H1 (cell line): ENCODE results near the gene SPINK5. TPM values are rescaled to one million over a fixed set of nuclear protein-coding genes. Genes with fewer than 3 reads are reported as not detected.

Source experiments
- CTCF ChIA-PET: fragments of 300-600 bp; sonication (Branson Sonifier 250); formaldehyde crosslinking; loops from one replicate; lab custom pipeline; 2021; ENCODE audit not compliant: partially characterized antibody; lab: Charles Lee
- POLR2A ChIA-PET: fragments of 300-600 bp; sonication (Branson Sonifier 250); formaldehyde crosslinking; loops from one replicate; lab custom pipeline; 2021; ENCODE audit warnings: inconsistent platforms; ENCODE audit not compliant: partially characterized antibody; lab: Charles Lee
- DNase-seq, 2 experiments: peaks; one replicate each; pipeline versions ENCODE4 v3.0.0 to v3.0.0-alpha.2; 2010 to 2022; ENCODE audit warnings: low spot score in 2 of 2, low read depth in 1 of 2, mixed read lengths in 1 of 2
- FAIRE-seq: peaks from 2 replicates; lab custom pipeline; 2011; peaks lifted over from hg19 to GRCh38; lab: Jason Lieb, UNC
- H2AFZ ChIP-seq: 2 replicates; pipeline ENCODE4 v1.8.1; 2012; ENCODE audit warnings: low read length, inconsistent platforms
- H2AK5ac ChIP-seq: 2 replicates; pipeline ENCODE4 v1.6.1; 2013; ENCODE audit warnings: low read depth, low read length
- H2BK120ac ChIP-seq: replicated peaks from 2 replicates; pipeline ENCODE3; 2013; ENCODE audit warnings: low read depth, low read length, inconsistent platforms
- H2BK12ac ChIP-seq: 2 replicates; pipeline ENCODE4 v1.6.1; 2013; ENCODE audit warnings: low read depth, low read length
- H2BK15ac ChIP-seq: 2 replicates; pipeline ENCODE4 v1.6.1; 2013; ENCODE audit warnings: low read length
- H2BK20ac ChIP-seq: 2 replicates; pipeline ENCODE4 v1.6.1; 2013; ENCODE audit warnings: low read length
- H2BK5ac ChIP-seq: 2 replicates; pipeline ENCODE4 v1.6.1; 2013; ENCODE audit warnings: low read depth, low read length
- H3K14ac ChIP-seq: 2 replicates; pipeline ENCODE4 v1.6.1; 2013; ENCODE audit warnings: inconsistent platforms; ENCODE audit not compliant: insufficient read length
- H3K18ac ChIP-seq: 2 replicates; pipeline ENCODE4 v1.6.1; 2013; ENCODE audit warnings: low read length; ENCODE audit errors: extremely low read depth
- H3K23ac ChIP-seq: 2 replicates; pipeline ENCODE4 v1.6.1; 2013; ENCODE audit warnings: inconsistent platforms; ENCODE audit not compliant: insufficient read length
- H3K23me2 ChIP-seq: 2 replicates; pipeline ENCODE4 v1.6.1; 2013; ENCODE audit warnings: low read depth, low read length
- H3K27ac ChIP-seq: 2 replicates; pipeline ENCODE4 v1.6.1; 2011; ENCODE audit warnings: low read depth, low read length, inconsistent platforms
- H3K27me3 ChIP-seq, 4 experiments: replicated peaks in 1 of 4; 1 replicate in 1 of 4; 2 replicates in 3 of 4; pipeline versions ENCODE4 v1.6.1 to v1.8.1; 2011 to 2013; ENCODE audit warnings: low read length in 3 of 4, mild to moderate bottlenecking in 3 of 4, inconsistent platforms in 2 of 4, mixed read lengths in 2 of 4, moderate library complexity in 1 of 4; ENCODE audit not compliant: control insufficient read depth in 3 of 4, insufficient read depth in 3 of 4; ENCODE audit errors: extremely low read depth in 1 of 4
- H3K36me3 ChIP-seq, 4 experiments: 2 replicates each; pipeline versions ENCODE4 v1.6.1 to v1.8.1; 2011 to 2013; ENCODE audit warnings: mild to moderate bottlenecking in 4 of 4, low read length in 3 of 4, moderate library complexity in 2 of 4, control low read depth in 1 of 4, inconsistent platforms in 1 of 4; ENCODE audit not compliant: insufficient read depth in 4 of 4, control insufficient read depth in 2 of 4
- H3K4ac ChIP-seq: replicated peaks from 2 replicates; pipeline ENCODE3; 2013; ENCODE audit warnings: low read length, low read depth, mixed read lengths, inconsistent platforms; ENCODE audit not compliant: insufficient read length
- H3K4me1 ChIP-seq, 4 experiments: replicated peaks in 1 of 4; 1 replicate in 1 of 4; 2 replicates in 3 of 4; pipeline versions ENCODE4 v1.6.1 to v1.8.1; 2011 to 2013; ENCODE audit warnings: low read length in 3 of 4, inconsistent platforms in 2 of 4, mixed read lengths in 1 of 4; ENCODE audit not compliant: insufficient read depth in 4 of 4, control insufficient read depth in 3 of 4
- H3K4me2 ChIP-seq, 2 experiments: 2 replicates each; pipeline versions ENCODE4 v1.6.1 to v1.8.1; 2011 to 2013; ENCODE audit warnings: low read depth in 2 of 2, low read length in 2 of 2, control low read depth in 1 of 2, inconsistent platforms in 1 of 2, mild to moderate bottlenecking in 1 of 2; ENCODE audit not compliant: insufficient read depth in 1 of 2
- H3K4me3 ChIP-seq, 4 experiments: fragments of 200-600, 300-600 bp in 1 of 4; sonication (generic), shearing (Covaris generic), sonication (Bioruptor Twin) in 1 of 4; 2 replicates each; pipeline versions ENCODE4 v1.5.1 to v1.8.1; 2011 to 2016; ENCODE audit warnings: low read length in 4 of 4, low read depth in 3 of 4, control low read depth in 2 of 4, inconsistent platforms in 2 of 4, mild to moderate bottlenecking in 2 of 4, mixed read lengths in 1 of 4, moderate library complexity in 1 of 4; ENCODE audit not compliant: insufficient read depth in 2 of 4; ENCODE audit errors: extremely low read depth in 1 of 4
- H3K56ac ChIP-seq: replicated peaks from 2 replicates; pipeline ENCODE3; 2013; ENCODE audit warnings: low read depth, mild to moderate bottlenecking, mixed read lengths, low read length, inconsistent platforms; ENCODE audit not compliant: insufficient read length
- H3K79me1 ChIP-seq: 2 replicates; pipeline ENCODE4 v1.6.1; 2013; ENCODE audit warnings: low read depth, low read length, control low read depth
- H3K79me2 ChIP-seq, 2 experiments: 2 replicates each; pipeline versions ENCODE4 v1.6.1 to v1.8.1; 2012 to 2013; ENCODE audit warnings: low read length in 2 of 2, mild to moderate bottlenecking in 2 of 2, inconsistent platforms in 1 of 2; ENCODE audit not compliant: insufficient read depth in 2 of 2, control insufficient read depth in 1 of 2
- H3K9ac ChIP-seq, 4 experiments: replicated peaks in 1 of 4; 1 replicate in 1 of 4; 2 replicates in 3 of 4; pipeline versions ENCODE4 v1.6.1 to v1.8.1; 2011 to 2013; ENCODE audit warnings: low read depth in 3 of 4, low read length in 3 of 4, control low read depth in 2 of 4, mild to moderate bottlenecking in 2 of 4, moderate library complexity in 2 of 4, inconsistent platforms in 1 of 4; ENCODE audit errors: extremely low read depth in 1 of 4
- H3K9me3 ChIP-seq, 2 experiments: 2 replicates each; pipeline versions ENCODE4 v1.6.1 to v1.8.1; 2012 to 2013; ENCODE audit warnings: mild to moderate bottlenecking in 2 of 2, moderate library complexity in 2 of 2, control low read depth in 1 of 2, inconsistent platforms in 1 of 2, low read depth in 1 of 2, low read length in 1 of 2, mixed read lengths in 1 of 2; ENCODE audit not compliant: insufficient read depth in 2 of 2
- H4K20me1 ChIP-seq, 2 experiments: replicated peaks in 1 of 2; 2 replicates each; pipeline versions ENCODE3 to v1.8.1; 2011 to 2013; ENCODE audit warnings: inconsistent platforms in 2 of 2, low read length in 2 of 2, mild to moderate bottlenecking in 1 of 2; ENCODE audit not compliant: insufficient read depth in 2 of 2, control insufficient read depth in 1 of 2
- H4K5ac ChIP-seq: 2 replicates; pipeline ENCODE4 v1.6.1; 2013; ENCODE audit warnings: low read length, low read depth, mixed read lengths, inconsistent platforms; ENCODE audit not compliant: insufficient read length
- H4K8ac ChIP-seq: 2 replicates; pipeline ENCODE4 v1.8.0; 2013; ENCODE audit warnings: mild to moderate bottlenecking, moderate library complexity, low read length, inconsistent platforms; ENCODE audit not compliant: insufficient read depth; ENCODE audit errors: extremely low read depth
- H4K91ac ChIP-seq: replicated peaks from 2 replicates; pipeline ENCODE3; 2013; ENCODE audit warnings: low read length, mixed read lengths, inconsistent platforms; ENCODE audit not compliant: insufficient read length
- BACH1 ChIP-seq: IDR thresholded peaks from 2 replicates; pipeline ENCODE4 v1.6.1; 2012; ENCODE audit warnings: low read length, improper control_type of control experiment
- CHD2 ChIP-seq: IDR thresholded peaks from 2 replicates; pipeline ENCODE4 v1.6.1; 2012; ENCODE audit warnings: low read length, improper control_type of control experiment
- EZH2 ChIP-seq: fragments of 200-600 bp; sonication (generic); IDR thresholded peaks from 2 replicates; pipeline ENCODE4 v1.7.1; 2012; ENCODE audit warnings: low read depth, mild to moderate bottlenecking, moderate library complexity, low read length, inconsistent platforms; ENCODE audit not compliant: severe bottlenecking
- FOSL1 ChIP-seq: IDR thresholded peaks from 2 replicates; pipeline ENCODE4 v1.6.1; 2011; ENCODE audit warnings: mild to moderate bottlenecking, low read depth, low read length, moderate library complexity; ENCODE audit not compliant: insufficient read depth
- GTF2F1 ChIP-seq: IDR thresholded peaks from 2 replicates; pipeline ENCODE4 v1.6.1; 2012; ENCODE audit warnings: low read depth, low read length, improper control_type of control experiment, borderline replicate concordance
- HDAC2 ChIP-seq, 2 experiments: fragments of 300-600 bp in 1 of 2; sonication (generic) in 1 of 2; IDR thresholded peaks; 2 replicates each; pipeline ENCODE4 v1.6.1; 2011 to 2012; ENCODE audit warnings: low read depth in 2 of 2, low read length in 2 of 2, mild to moderate bottlenecking in 2 of 2, moderate library complexity in 2 of 2, borderline replicate concordance in 1 of 2, inconsistent platforms in 1 of 2
- JUND ChIP-seq: IDR thresholded peaks from 2 replicates; pipeline ENCODE4 v1.6.1; 2011; ENCODE audit warnings: mild to moderate bottlenecking, improper control_type of control experiment, low read length
- NANOG ChIP-seq: IDR thresholded peaks from 2 replicates; pipeline ENCODE4 v1.6.1; 2011; ENCODE audit warnings: low read length, low read depth, mild to moderate bottlenecking, inconsistent platforms; ENCODE audit not compliant: insufficient read depth, poor library complexity, severe bottlenecking
- NRF1 ChIP-seq: IDR thresholded peaks from 2 replicates; pipeline ENCODE4 v1.6.1; 2011; ENCODE audit warnings: mild to moderate bottlenecking, low read depth, low read length, improper control_type of control experiment
- PHF8 ChIP-seq: fragments of 200-600 bp; sonication (generic); conservative IDR thresholded peaks from 2 replicates; pipeline ENCODE4 v1.7.1; 2012; ENCODE audit warnings: low read depth, mild to moderate bottlenecking, inconsistent platforms, low read length, moderate library complexity
- POLR2AphosphoS5 ChIP-seq: IDR thresholded peaks from 2 replicates; pipeline ENCODE4 v1.6.1; 2011; ENCODE audit warnings: low read depth, low read length
- RXRA ChIP-seq: IDR thresholded peaks from 2 replicates; pipeline ENCODE4 v1.6.1; 2011; ENCODE audit warnings: low read depth, mild to moderate bottlenecking, low read length, moderate library complexity; ENCODE audit not compliant: insufficient read depth
- SUZ12 ChIP-seq: fragments of 200-600 bp; sonication (generic); IDR thresholded peaks from 2 replicates; pipeline ENCODE4 v1.6.1; 2012; ENCODE audit warnings: mild to moderate bottlenecking, inconsistent platforms, low read length, moderate library complexity, mixed read lengths
- TAF7 ChIP-seq: optimal IDR thresholded peaks from 2 replicates; pipeline ENCODE3; 2011; ENCODE audit warnings: low read depth, mild to moderate bottlenecking, inconsistent platforms, low read length, moderate library complexity, borderline replicate concordance
- TCF12 ChIP-seq: IDR thresholded peaks from 2 replicates; pipeline ENCODE4 v1.6.1; 2011; ENCODE audit warnings: low read depth, mild to moderate bottlenecking, low read length
- WGBS, 2 experiments: shearing (Covaris generic) in 1 of 2; methylation state at CpG; one replicate each; pipeline versions ENCODE4 v1.1.6 to v1.1.7; 2013 to 2015; ENCODE audit warnings: low lambda C conversion rate in 2 of 2, mixed read lengths in 2 of 2, inconsistent platforms in 1 of 2, low coverage in 1 of 2, missing lambda C conversion rate in 1 of 2; ENCODE audit not compliant: insufficient replicate concordance in 2 of 2, insufficient coverage in 1 of 2, insufficient read length in 1 of 2; ENCODE audit errors: extremely low coverage in 1 of 2, missing lambda C conversion rate in 1 of 2; 5-methylcytosine and 5-hydroxymethylcytosine counted together
- polyA plus RNA-seq, 7 experiments: library from polyadenylated mRNA; depleted of rRNA in 3 of 7; stranded (reverse) in 5 of 7; unstranded in 2 of 7; fragments of >200 nt in 5 of 7; fragments of 200-250 nt in 2 of 7; gene quantifications; 1 replicate in 5 of 7; 2 replicates in 1 of 7; 4 replicates in 1 of 7; pipeline versions ENCODE4 v1.2.1 to v1.2.3, GENCODE V29; 2011 to 2013; ENCODE audit warnings: missing spikeins in 2 of 7, mixed read lengths in 2 of 7
- total RNA-seq: library from RNA; stranded (reverse); fragmentation: NEBNext Ultra II Directional; extraction: Animal tissue kit (Norgen Biotek cat#: 25700); gene quantifications from 2 replicates; pipeline ENCODE4 v1.2.1, GENCODE V29; 2021

Gene SPINK5
- total and polyA plus RNA-seq, 2 of the 8 experiments (the other 6 are each of a cell fraction or from before 2014, with no cell fraction given) = 1.4 to 2.2 TPM

DNA sequence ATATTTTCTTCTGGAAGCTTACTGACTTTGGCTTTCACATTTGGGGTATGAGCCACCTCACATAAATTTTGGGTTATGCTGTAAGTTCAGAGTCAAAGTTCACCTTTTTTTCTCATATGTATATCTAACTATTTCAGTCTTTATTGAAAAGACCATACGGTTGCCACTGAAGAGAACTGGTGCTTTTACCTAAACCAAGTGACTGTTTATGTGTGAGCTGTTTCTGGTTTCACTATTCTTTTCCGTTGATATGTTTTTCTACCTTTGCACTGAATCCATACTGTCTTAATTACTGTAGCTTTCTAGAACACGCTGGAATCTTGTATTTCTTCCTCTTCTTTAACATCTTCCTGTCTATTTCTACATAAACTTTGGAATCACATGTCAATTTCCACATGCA is 36.3 kb upstream of the SPINK5 start:
- no peak overlapping the region for H4K8ac ChIP-seq
- H3K56ac ChIP-seq = no peak overlapping the region
- no peak overlapping the region for H2BK15ac ChIP-seq
- H3K4ac ChIP-seq = no peak overlapping the region
- H3K9me3 ChIP-seq = no peaks in the 10 kb centered on the region
- H3K27ac ChIP-seq = no peak overlapping the region
- no peak overlapping the region for H2BK5ac ChIP-seq
- no peak for FAIRE-seq
- H2BK120ac ChIP-seq = no peak overlapping the region
- no peaks in the 10 kb centered on the region for H3K27me3 ChIP-seq
- no peak overlapping the region for H2AK5ac ChIP-seq
- H3K18ac ChIP-seq = no peak overlapping the region
- H3K23me2 ChIP-seq = peaks cover 4% of the 10 kb centered on the region; the same call in 1 of the 2 replicates
- H4K20me1 ChIP-seq = no peaks in the 10 kb centered on the region
- H4K91ac ChIP-seq = no peak overlapping the region
- no peaks in the 10 kb centered on the region for H3K4me1 ChIP-seq
- ChIA-PET CTCF (interaction anchor here (1.0 kb wide), 1 partner anchor 21 kb away, joined by 4 read pairs; no protein-coding TSS in a partner anchor), POLR2A (interaction anchor here (1.3 kb wide), 1 partner anchor 81 kb away, joined by 4 read pairs; no protein-coding TSS in a partner anchor)
- no peak overlapping the region for H3K4me2 ChIP-seq
- 86% methylated on average over 3 of the region's 3 CpGs; no CpG with 5 or more reads in 1 of the 2 experiments for WGBS, 2 experiments
- no peaks in the 10 kb centered on the region for H3K79me2 ChIP-seq
- no peak overlapping the region for H3K4me3 ChIP-seq
- no peak for DNase-seq
- no peak overlapping the region for H4K5ac ChIP-seq
- no peaks in the 10 kb centered on the region for H3K79me1 ChIP-seq
- no peak overlapping the region for H3K23ac ChIP-seq
- H2AFZ ChIP-seq = no peak overlapping the region
- H3K36me3 ChIP-seq = no peaks in the 10 kb centered on the region
- no peak overlapping the region for H2BK20ac ChIP-seq
- no peak overlapping the region for H3K14ac ChIP-seq
- no peak overlapping the region for H3K9ac ChIP-seq
- no peak overlapping the region for H2BK12ac ChIP-seq
- TF ChIP-seq PHF8 (no peak), BACH1 (no peak), GTF2F1 (no peak), RXRA (no peak), NANOG (no peak), NRF1 (no peak), TAF7 (no peak), HDAC2 (IDR thresholded peaks at IDR 0.05; ENCODE audit: borderline replicate concordance in 1 of 2, low read depth in 2 of 2, low read length in 2 of 2) (no peak), EZH2 (no peak), SUZ12 (no peak), JUND (no peak), POLR2AphosphoS5 (no peak), TCF12 (no peak), CHD2 (no peak), FOSL1 (no peak)
